Karpas-422 (cell line): ENCODE results near the gene SUSD6. TPM values are rescaled to one million over a fixed set of nuclear protein-coding genes. Genes with fewer than 3 reads are reported as not detected.
A peak's percentile ranks its signal among the peaks of the same experiment; 100 is the strongest.
"Not testable (repeated sequence)": the region's sequence is repeated elsewhere in the genome, so short reads cannot be mapped to it uniquely, and the experiment has no call there.

Experiments
- DNase-seq: peaks from one replicate; pipeline ENCODE4 v3.0.0-alpha.2; 2015
- H2AFZ ChIP-seq: fragments of 200-600 bp; sonication (generic); 2 replicates; pipeline ENCODE4 v1.6.1; 2014; ENCODE audit warnings: antibody characterized with exemption, low read length, mixed read lengths
- H3K27ac ChIP-seq: fragments of 200-600 bp; sonication (generic); 2 replicates; pipeline ENCODE4 v1.5.1; 2014; ENCODE audit warnings: mild to moderate bottlenecking, low read length, moderate library complexity
- H3K27me3 ChIP-seq: fragments of 200-600 bp; sonication (generic); 2 replicates; pipeline ENCODE4 v1.6.1; 2014; ENCODE audit warnings: low read length, mixed read lengths
- H3K36me3 ChIP-seq: fragments of 200-600 bp; sonication (generic); 2 replicates; pipeline ENCODE4 v1.6.1; 2014; ENCODE audit warnings: low read length, mixed read lengths; ENCODE audit not compliant: insufficient read depth
- H3K4me1 ChIP-seq: fragments of 200-600 bp; sonication (generic); 2 replicates; pipeline ENCODE4 v1.6.1; 2014; ENCODE audit warnings: mild to moderate bottlenecking, low read length, mixed read lengths
- H3K4me2 ChIP-seq: fragments of 200-600 bp; sonication (generic); 2 replicates; pipeline ENCODE4 v1.6.1; 2014; ENCODE audit warnings: low read length, low read depth, mild to moderate bottlenecking; ENCODE audit not compliant: poor library complexity, severe bottlenecking
- H3K4me3 ChIP-seq: fragments of 200-600 bp; sonication (generic); 2 replicates; pipeline ENCODE4 v1.5.1; 2014; ENCODE audit warnings: mild to moderate bottlenecking, antibody characterized with exemption, low read length, mixed read lengths
- H3K79me2 ChIP-seq: fragments of 200-600 bp; sonication (generic); 2 replicates; pipeline ENCODE4 v1.6.1; 2014; ENCODE audit warnings: mild to moderate bottlenecking, low read length, mixed read lengths
- H3K9ac ChIP-seq: fragments of 200-600 bp; sonication (generic); 2 replicates; pipeline ENCODE4 v1.6.0; 2014; ENCODE audit warnings: low read length
- H3K9me2 ChIP-seq: fragments of 200-600 bp; sonication (generic), shearing (Covaris generic); replicated peaks from 2 replicates; pipeline ENCODE4 v1.6.0; 2014; ENCODE audit warnings: mild to moderate bottlenecking, low read length, moderate library complexity; ENCODE audit not compliant: insufficient read depth
- H3K9me3 ChIP-seq: fragments of 300-700, 200-600 bp; sonication (generic); 2 replicates; pipeline ENCODE4 v1.6.1; 2014; ENCODE audit warnings: low read length, mixed read lengths
- H4K20me1 ChIP-seq: fragments of 200-600 bp; sonication (generic); 2 replicates; pipeline ENCODE4 v1.6.1; 2014; ENCODE audit warnings: mild to moderate bottlenecking, antibody characterized with exemption, low read length, low read depth; ENCODE audit not compliant: insufficient read depth
- total RNA-seq: library from RNA; depleted of rRNA; stranded (reverse); fragments of >200 nt; shearing (Covaris generic); gene quantifications from 2 replicates; pipeline ENCODE4 v1.2.3, GENCODE V29; 2014; ENCODE audit warnings: low replicate concordance

Gene SUSD6
- total RNA-seq, 1 experiment from 2014 or later, result 46.0 TPM

DNA sequence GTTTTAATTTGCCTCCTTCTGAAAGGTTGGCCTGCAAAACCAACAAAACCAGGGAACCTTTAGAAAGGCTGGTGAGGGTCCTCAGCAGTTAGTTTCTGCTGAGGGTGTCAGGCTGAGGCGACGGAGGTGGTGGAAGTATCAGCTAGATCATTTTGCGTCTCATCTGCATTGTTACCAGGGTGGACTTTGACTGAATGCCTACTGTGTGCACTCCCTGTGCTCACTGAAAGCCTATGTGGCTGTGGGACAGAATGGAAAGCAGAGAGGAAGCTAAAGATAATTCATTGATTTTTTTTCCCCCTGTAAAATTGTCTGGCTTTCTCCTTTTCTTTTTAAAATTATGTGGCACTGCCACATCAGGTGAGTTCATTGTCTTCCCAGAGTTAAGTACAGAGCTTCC, 87.2 kb downstream of the SUSD6 start:
- Histone ChIP-seq H3K79me2 (peaks cover 100% of the 10 kb centered on the region), H3K4me2 (no peak overlapping the region), H3K27ac (no peak overlapping the region), H3K27me3 (no peaks in the 10 kb centered on the region), H3K9me3 (no peaks in the 10 kb centered on the region), H3K4me3 (no peak overlapping the region), H3K36me3 (no peaks in the 10 kb centered on the region), H3K9me2 (no peaks in the 10 kb centered on the region), H3K4me1 (peaks cover 90% of the 10 kb centered on the region), H2AFZ (no peak overlapping the region), H3K9ac (no peak overlapping the region), H4K20me1 (peaks cover 3% of the 10 kb centered on the region; the same call in 1 of the 2 replicates)
- DNase-seq, result no peak

GRCh38 chr14:69699243-69699642, 87.8 kb downstream of the SUSD6 start:
- H3K9ac ChIP-seq, H2AFZ ChIP-seq, H3K9me2 ChIP-seq, H3K36me3 ChIP-seq, H3K4me2 ChIP-seq, DNase-seq, H3K9me3 ChIP-seq, H3K4me3 ChIP-seq, H3K27me3 ChIP-seq, H4K20me1 ChIP-seq: not testable (repeated sequence)
- Histone ChIP-seq H3K4me1 (peaks cover 90% of the 10 kb centered on the region), H3K27ac (peak overlapping the region; percentile 82; the same call in 1 of the 2 replicates), H3K79me2 (peaks cover 100% of the 10 kb centered on the region)

DNA sequence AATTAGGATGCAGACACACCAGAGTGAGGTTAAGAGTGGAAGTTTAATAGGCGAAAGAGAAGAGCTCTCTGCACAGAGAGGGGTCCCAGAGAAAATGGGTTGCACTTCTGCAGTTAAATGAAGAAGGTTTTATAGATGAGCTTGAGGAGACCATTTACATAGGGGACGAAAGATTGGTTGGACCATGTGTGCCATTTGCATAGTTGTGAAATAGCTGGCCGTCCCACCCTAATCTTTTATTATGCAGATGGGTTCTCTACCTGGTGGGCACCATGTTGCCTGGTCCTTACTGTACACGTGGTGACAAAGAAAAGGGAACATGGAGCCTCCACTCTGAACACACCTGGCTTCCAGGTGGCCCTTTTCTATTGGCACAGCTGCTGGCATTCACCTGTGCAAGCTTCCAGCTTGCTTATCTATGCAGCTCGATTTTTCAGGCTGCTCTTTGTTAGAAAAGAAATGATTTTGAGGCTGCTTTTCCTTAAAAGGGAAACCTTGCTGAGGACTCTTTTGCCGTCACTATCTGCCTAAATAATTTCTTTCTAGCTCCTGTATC, 88.4 kb downstream of the SUSD6 start:
- Histone ChIP-seq H3K27ac (peak overlapping the region; percentile 82), H3K79me2 (peaks cover 99% of the 10 kb centered on the region), H3K9me3 (no peaks in the 10 kb centered on the region), H3K4me1 (peaks cover 90% of the 10 kb centered on the region), H3K4me2 (peak overlapping the region; percentile 63), H4K20me1 (peaks cover 3% of the 10 kb centered on the region; the same call in 1 of the 2 replicates), H3K27me3 (no peaks in the 10 kb centered on the region), H3K36me3 (peaks cover 10% of the 10 kb centered on the region; the same call in 1 of the 2 replicates), H3K4me3 (no peak overlapping the region), H2AFZ (no peak overlapping the region), H3K9ac (no peak overlapping the region), H3K9me2 (no peaks in the 10 kb centered on the region)
- peak; percentile 69 for DNase-seq

DNA sequence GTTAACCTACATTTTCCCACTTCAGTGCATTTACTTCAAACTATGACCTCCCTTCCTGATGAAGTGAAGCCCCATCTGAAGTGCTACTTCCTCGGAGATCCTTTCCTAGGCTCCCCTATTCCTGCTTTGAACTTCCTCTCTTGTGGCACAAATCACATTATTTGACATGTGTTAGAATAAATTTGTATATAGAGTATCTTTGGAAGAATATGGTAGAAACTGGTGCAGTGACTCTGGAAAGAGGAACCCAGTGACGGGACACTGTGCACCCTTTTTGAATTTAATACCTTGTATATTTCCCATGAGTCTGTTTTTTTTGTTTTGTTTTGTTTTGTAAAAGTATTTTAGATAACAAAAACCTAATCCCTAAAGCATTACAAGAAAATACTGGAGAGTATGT, 89.2 kb downstream of the SUSD6 start:
- Histone ChIP-seq H3K36me3 (peaks cover 10% of the 10 kb centered on the region; the same call in 1 of the 2 replicates), H3K4me2 (peak overlapping the region; percentile 63), H4K20me1 (peaks cover 3% of the 10 kb centered on the region; the same call in 1 of the 2 replicates), H2AFZ (no peak overlapping the region), H3K79me2 (peaks cover 96% of the 10 kb centered on the region), H3K4me3 (0 out of 2 replicates have a peak overlapping the region, but pooled peaks have one; percentile 1), H3K9me2 (no peaks in the 10 kb centered on the region), H3K4me1 (peaks cover 87% of the 10 kb centered on the region), H3K9ac (no peak overlapping the region), H3K9me3 (no peaks in the 10 kb centered on the region), H3K27ac (peak overlapping the region; percentile 82), H3K27me3 (no peaks in the 10 kb centered on the region)
- DNase-seq, result peak; percentile 61

DNA sequence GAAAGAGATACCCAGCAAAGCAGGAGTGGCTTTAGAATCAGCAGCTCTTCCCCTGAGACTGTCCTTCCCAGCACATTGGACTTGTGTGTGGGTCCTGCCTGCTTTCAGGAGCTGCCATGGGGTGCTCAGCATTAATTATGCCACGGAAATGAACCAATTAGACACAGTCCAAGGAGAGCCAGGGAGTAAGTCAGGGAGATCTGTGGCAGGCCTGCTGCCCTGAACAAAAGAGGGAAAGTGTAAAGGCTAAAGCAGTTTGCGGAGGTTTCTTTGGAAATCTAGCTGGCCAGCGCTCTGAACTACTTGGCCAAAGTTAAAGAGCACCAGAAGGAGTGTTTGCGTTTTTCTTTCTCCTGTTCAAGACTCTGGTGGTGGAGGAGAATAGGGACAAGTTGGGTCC, 89.9 kb downstream of the SUSD6 start:
- Histone ChIP-seq H3K79me2 (peaks cover 92% of the 10 kb centered on the region), H3K4me1 (peaks cover 87% of the 10 kb centered on the region), H3K4me2 (peak overlapping the region; percentile 63), H3K9ac (peak overlapping the region; percentile 54), H3K36me3 (peaks cover 10% of the 10 kb centered on the region; the same call in 1 of the 2 replicates), H3K27me3 (no peaks in the 10 kb centered on the region), H3K4me3 (no peak overlapping the region), H2AFZ (no peak overlapping the region), H3K27ac (peak overlapping the region; percentile 82), H3K9me3 (no peaks in the 10 kb centered on the region), H3K9me2 (no peaks in the 10 kb centered on the region), H4K20me1 (peaks cover 3% of the 10 kb centered on the region; the same call in 1 of the 2 replicates)
- DNase-seq, result no peak

GRCh38 chr14:69701857-69702256, 90.5 kb downstream of the SUSD6 start:
- no peak overlapping the region for H2AFZ ChIP-seq
- peaks cover 3% of the 10 kb centered on the region; the same call in 1 of the 2 replicates for H4K20me1 ChIP-seq
- peak overlapping the region; percentile 63 for H3K4me2 ChIP-seq
- H3K27me3 ChIP-seq, result no peaks in the 10 kb centered on the region
- peaks cover 10% of the 10 kb centered on the region; the same call in 1 of the 2 replicates for H3K36me3 ChIP-seq
- peaks cover 87% of the 10 kb centered on the region for H3K4me1 ChIP-seq
- no peaks in the 10 kb centered on the region for H3K9me3 ChIP-seq
- H3K4me3 ChIP-seq, result no peak overlapping the region
- H3K9me2 ChIP-seq, result no peaks in the 10 kb centered on the region
- peak overlapping the region; percentile 82 for H3K27ac ChIP-seq
- no peak for DNase-seq
- H3K79me2 ChIP-seq, result peaks cover 89% of the 10 kb centered on the region
- peak overlapping the region; percentile 54 for H3K9ac ChIP-seq

- Histone ChIP-seq H3K27ac (peak overlapping the region; percentile 82), H3K9ac (peak overlapping the region; percentile 54), H4K20me1 (peaks cover 3% of the 10 kb centered on the region; the same call in 1 of the 2 replicates), H3K4me2 (peak overlapping the region; percentile 63), H3K36me3 (peaks cover 11% of the 10 kb centered on the region; the same call in 1 of the 2 replicates), H3K9me2 (no peaks in the 10 kb centered on the region), H3K27me3 (no peaks in the 10 kb centered on the region), H3K4me1 (peaks cover 97% of the 10 kb centered on the region), H3K4me3 (peak overlapping the region; percentile 42; the same call in 1 of the 2 replicates), H2AFZ (no peak overlapping the region), H3K9me3 (no peaks in the 10 kb centered on the region), H3K79me2 (peaks cover 76% of the 10 kb centered on the region)
- DNase-seq, result peak; percentile 89
These were observed 91.9 kb downstream of the SUSD6 start for GRCh38 chr14:69703047-69704039.

DNA sequence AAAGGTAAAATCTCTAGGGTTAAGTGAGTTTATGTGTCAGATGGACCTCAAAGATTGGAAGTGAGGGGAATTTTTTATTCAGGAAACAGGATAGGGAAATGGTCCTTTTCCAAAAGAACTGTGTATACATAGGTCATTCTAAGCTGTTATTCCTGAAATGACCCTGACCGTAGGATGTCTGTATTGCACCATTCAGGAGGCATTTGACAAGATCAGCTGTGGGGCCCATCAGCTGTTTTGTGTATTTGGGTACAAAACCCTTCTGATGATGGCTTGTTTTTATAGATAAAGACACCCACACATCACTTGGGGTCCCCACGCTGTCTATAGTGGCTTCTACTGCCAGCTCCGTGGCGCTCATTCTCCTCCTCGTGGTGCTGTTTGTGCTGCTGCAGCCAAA, 92.9 kb downstream of the SUSD6 start:
- no peaks in the 10 kb centered on the region for H3K9me2 ChIP-seq
- H3K4me3 ChIP-seq, result no peak overlapping the region
- no peak for DNase-seq
- peak overlapping the region; percentile 82 for H3K27ac ChIP-seq
- no peaks in the 10 kb centered on the region for H3K9me3 ChIP-seq
- no peak overlapping the region for H3K4me2 ChIP-seq
- H3K36me3 ChIP-seq, result peaks cover 19% of the 10 kb centered on the region
- H3K4me1 ChIP-seq, result peaks cover 97% of the 10 kb centered on the region
- no peak overlapping the region for H3K9ac ChIP-seq
- H3K79me2 ChIP-seq, result peaks cover 75% of the 10 kb centered on the region
- no peaks in the 10 kb centered on the region for H3K27me3 ChIP-seq
- peaks cover 5% of the 10 kb centered on the region; the same call in 1 of the 2 replicates for H4K20me1 ChIP-seq
- H2AFZ ChIP-seq, result no peak overlapping the region
